ENCODE results near the gene TENT5C.

GRCh38 chr1:117663156-117663902 lies 57.5 kb downstream of the TENT5C start:
- TF ChIP-seq KDM4A (IDR thresholded peaks at IDR 0.05; ENCODE audit: low read depth, low read length, severe bottlenecking), result no peak
- no peak for TF ChIP-seq SRF (IDR thresholded peaks at IDR 0.05; ENCODE audit: low read depth, low read length)
- no peak for TF ChIP-seq CTCF (IDR thresholded peaks at IDR 0.05; ENCODE audit: control extremely low read depth in 1 of 3, insufficient read depth in 1 of 3, low read depth in 1 of 3, low read length in 3 of 3)
- TF ChIP-seq EGR1 (IDR thresholded peaks at IDR 0.05; ENCODE audit: borderline replicate concordance, low read depth, low read length), result no peak
- TF ChIP-seq TAF1 (IDR thresholded peaks at IDR 0.05; ENCODE audit: low read depth, low read length), result no peak
- TF ChIP-seq CEBPB (IDR thresholded peaks at IDR 0.05; ENCODE audit: low read depth, low read length), result no peak
- TF ChIP-seq RFX5 (IDR thresholded peaks at IDR 0.05; ENCODE audit: borderline replicate concordance, low read depth, low read length), result no peak
- TF ChIP-seq YY1 (IDR thresholded peaks at IDR 0.05; ENCODE audit: low read depth, low read length), result no peak
- TF ChIP-seq MAX (IDR thresholded peaks at IDR 0.05), result no peak
- no peak for TF ChIP-seq NANOG (IDR thresholded peaks at IDR 0.05; ENCODE audit: insufficient read depth, low read depth, low read length, poor library complexity, severe bottlenecking)
- TF ChIP-seq TEAD4 (IDR thresholded peaks at IDR 0.05; ENCODE audit: low read depth, low read length), result no peak
- no peak for TF ChIP-seq NRF1 (IDR thresholded peaks at IDR 0.05; ENCODE audit: low read depth, low read length)
- no peak for TF ChIP-seq POLR2A (IDR thresholded peaks at IDR 0.05; ENCODE audit: control extremely low read depth in 1 of 2, low read depth in 2 of 2, low read length in 2 of 2)
- TF ChIP-seq RXRA (IDR thresholded peaks at IDR 0.05; ENCODE audit: insufficient read depth, low read depth, low read length), result no peak
